Spinal cord (tissue), 10 donors: ENCODE results near the gene CARD10. TPM values are rescaled to one million over a fixed set of nuclear protein-coding genes. Genes with fewer than 3 reads are reported as not detected.

Experiments
- DNase-seq, 6 donors: peaks; one replicate each; pipeline versions ENCODE4 v3.0.0 to v3.0.0-alpha.2; 2013 to 2015; ENCODE audit warnings: low spot score in 6 of 6, low read depth in 4 of 6
- H3K27ac ChIP-seq: one replicate; pipeline ENCODE4 v1.5.1; 2013; ENCODE audit warnings: low read depth, low read length, control low read depth
- H3K27me3 ChIP-seq: one replicate; pipeline ENCODE4 v1.6.1; 2013; ENCODE audit warnings: low read length; ENCODE audit not compliant: control insufficient read depth, insufficient read depth
- H3K36me3 ChIP-seq: one replicate; pipeline ENCODE4 v1.6.1; 2013; ENCODE audit warnings: low read length; ENCODE audit not compliant: control insufficient read depth, insufficient read depth
- H3K4me1 ChIP-seq: one replicate; pipeline ENCODE4 v1.6.1; 2013; ENCODE audit warnings: low read length; ENCODE audit not compliant: control insufficient read depth, insufficient read depth
- H3K4me3 ChIP-seq: one replicate; pipeline ENCODE4 v1.5.1; 2013; ENCODE audit warnings: low read depth, low read length, control low read depth
- H3K9me3 ChIP-seq: one replicate; pipeline ENCODE4 v1.6.1; 2013; ENCODE audit warnings: low read length; ENCODE audit not compliant: control insufficient read depth, insufficient read depth
- WGBS: methylation state at CpG from one replicate; pipeline ENCODE4 v1.1.5; 2013; ENCODE audit warnings: missing lambda C conversion rate; ENCODE audit not compliant: insufficient coverage; 5-methylcytosine and 5-hydroxymethylcytosine counted together
- polyA plus RNA-seq, 2 donors: library from polyadenylated mRNA; unstranded; fragments of 120-200 nt; gene quantifications; one replicate each; pipeline ENCODE4 v1.2.1, GENCODE V29; 2013; ENCODE audit not compliant: insufficient read length in 2 of 2
- total RNA-seq, 2 donors: library from RNA; depleted of rRNA in 1 of 2; stranded (reverse); fragments of 120-200 nt in 1 of 2; fragments of >200 nt in 1 of 2; gene quantifications; one replicate each; pipeline versions ENCODE4 v1.2.3 to v1.2.4, GENCODE V29; 2013 to 2014
- donor health status: healthy.

The CARD10 gene
- total and polyA plus RNA-seq, 4 donors = 4.0 to 14.6 (median 12.8) TPM

GRCh38 chr22:37499789-37500540 lies 19.2 kb downstream of the CARD10 start:
- Histone ChIP-seq H3K27me3 (no peaks in the 10 kb centered on the region), H3K4me3 (no peak overlapping the region), H3K36me3 (peaks cover 50% of the 10 kb centered on the region), H3K9me3 (no peaks in the 10 kb centered on the region), H3K27ac (no peak overlapping the region), H3K4me1 (peaks cover 40% of the 10 kb centered on the region)
- 85% methylated on average over 9 of the region's 13 CpGs for WGBS
- DNase-seq = no peak

GRCh38 chr22:37499027-37499707 lies 20.0 kb downstream of the CARD10 start:
- 59% methylated on average over 8 of the region's 12 CpGs for WGBS
- Histone ChIP-seq H3K9me3 (no peaks in the 10 kb centered on the region), H3K27me3 (no peaks in the 10 kb centered on the region), H3K27ac (no peak overlapping the region), H3K36me3 (peaks cover 46% of the 10 kb centered on the region), H3K4me3 (no peak overlapping the region), H3K4me1 (peaks cover 40% of the 10 kb centered on the region)
- DNase-seq = no peak

GRCh38 chr22:37498289-37498909 lies 20.8 kb downstream of the CARD10 start:
- Histone ChIP-seq H3K36me3 (peaks cover 47% of the 10 kb centered on the region), H3K27ac (no peak overlapping the region), H3K4me3 (no peak overlapping the region), H3K9me3 (no peaks in the 10 kb centered on the region), H3K27me3 (no peaks in the 10 kb centered on the region), H3K4me1 (peaks cover 40% of the 10 kb centered on the region)
- 31% methylated on average over 10 of the region's 15 CpGs for WGBS
- DNase-seq = no peak

- H3K4me1 ChIP-seq = peaks cover 30% of the 10 kb centered on the region
- H3K4me3 ChIP-seq = no peak overlapping the region
- no peaks in the 10 kb centered on the region for H3K27me3 ChIP-seq
- no peak overlapping the region for H3K27ac ChIP-seq
- no peak for DNase-seq
- 91% methylated on average over 7 of the region's 12 CpGs for WGBS
- H3K36me3 ChIP-seq = peaks cover 43% of the 10 kb centered on the region
- H3K9me3 ChIP-seq = no peaks in the 10 kb centered on the region
Measured at GRCh38 chr22:37497062-37497599, 22.1 kb downstream of the CARD10 start.

- no peak for DNase-seq
- 58% methylated on average over 11 of the region's 11 CpGs for WGBS
- no peaks in the 10 kb centered on the region for H3K9me3 ChIP-seq
Measured at GRCh38 chr22:37496651-37497050, 22.6 kb downstream of the CARD10 start.

GRCh38 chr22:37493979-37494378 lies 25.2 kb downstream of the CARD10 start:
- H3K9me3 ChIP-seq = no peaks in the 10 kb centered on the region
- H3K27me3 ChIP-seq = no peaks in the 10 kb centered on the region
- H3K4me3 ChIP-seq = no peak overlapping the region
- WGBS = 66% methylated on average over 9 of the region's 10 CpGs
- no peak overlapping the region for H3K27ac ChIP-seq
- peaks cover 7% of the 10 kb centered on the region for H3K4me1 ChIP-seq
- DNase-seq = no peak
- H3K36me3 ChIP-seq = peaks cover 52% of the 10 kb centered on the region

More at GRCh38 chr22:37496651-37497050, 22.6 kb downstream of the CARD10 start:
- Histone ChIP-seq H3K4me3 (no peak overlapping the region), H3K36me3 (peaks cover 47% of the 10 kb centered on the region), H3K27ac (no peak overlapping the region), H3K4me1 (peaks cover 25% of the 10 kb centered on the region), H3K27me3 (no peaks in the 10 kb centered on the region)

- no peak for DNase-seq
- H3K9me3 ChIP-seq = no peaks in the 10 kb centered on the region
- WGBS = 68% methylated on average over 20 of the region's 24 CpGs
- H3K27me3 ChIP-seq = no peaks in the 10 kb centered on the region
- peaks cover 47% of the 10 kb centered on the region for H3K36me3 ChIP-seq
- no peak overlapping the region for H3K4me3 ChIP-seq
- no peak overlapping the region for H3K27ac ChIP-seq
- H3K4me1 ChIP-seq = peaks cover 5% of the 10 kb centered on the region
Measured at GRCh38 chr22:37492428-37493344, 26.5 kb downstream of the CARD10 start.

- Histone ChIP-seq H3K27ac (no peak overlapping the region), H3K27me3 (no peaks in the 10 kb centered on the region), H3K36me3 (peaks cover 47% of the 10 kb centered on the region)
Measured at GRCh38 chr22:37491559-37492427, 27.4 kb downstream of the CARD10 start.

More at GRCh38 chr22:37491559-37492427, 27.4 kb downstream of the CARD10 start:
- H3K4me3 ChIP-seq = no peak overlapping the region
- no peak for DNase-seq
- no peaks in the 10 kb centered on the region for H3K9me3 ChIP-seq
- WGBS = 75% methylated on average over 10 of the region's 22 CpGs
- peaks cover 14% of the 10 kb centered on the region for H3K4me1 ChIP-seq
